Aortic smooth muscle cell (primary cell): ENCODE measurements around the gene CEP57. TPM values are rescaled to one million over a fixed set of nuclear protein-coding genes. Genes with fewer than 3 reads are reported as not detected.

Source experiments
- total RNA-seq: library from RNA; depleted of rRNA; stranded (reverse); fragments of >200 nt; gene quantifications from 2 replicates; pipeline ENCODE4 v1.2.3, GENCODE V29; 2014

Gene CEP57
- total RNA-seq, result 29.9 and 32.5 TPM in 2 replicates

DNA sequence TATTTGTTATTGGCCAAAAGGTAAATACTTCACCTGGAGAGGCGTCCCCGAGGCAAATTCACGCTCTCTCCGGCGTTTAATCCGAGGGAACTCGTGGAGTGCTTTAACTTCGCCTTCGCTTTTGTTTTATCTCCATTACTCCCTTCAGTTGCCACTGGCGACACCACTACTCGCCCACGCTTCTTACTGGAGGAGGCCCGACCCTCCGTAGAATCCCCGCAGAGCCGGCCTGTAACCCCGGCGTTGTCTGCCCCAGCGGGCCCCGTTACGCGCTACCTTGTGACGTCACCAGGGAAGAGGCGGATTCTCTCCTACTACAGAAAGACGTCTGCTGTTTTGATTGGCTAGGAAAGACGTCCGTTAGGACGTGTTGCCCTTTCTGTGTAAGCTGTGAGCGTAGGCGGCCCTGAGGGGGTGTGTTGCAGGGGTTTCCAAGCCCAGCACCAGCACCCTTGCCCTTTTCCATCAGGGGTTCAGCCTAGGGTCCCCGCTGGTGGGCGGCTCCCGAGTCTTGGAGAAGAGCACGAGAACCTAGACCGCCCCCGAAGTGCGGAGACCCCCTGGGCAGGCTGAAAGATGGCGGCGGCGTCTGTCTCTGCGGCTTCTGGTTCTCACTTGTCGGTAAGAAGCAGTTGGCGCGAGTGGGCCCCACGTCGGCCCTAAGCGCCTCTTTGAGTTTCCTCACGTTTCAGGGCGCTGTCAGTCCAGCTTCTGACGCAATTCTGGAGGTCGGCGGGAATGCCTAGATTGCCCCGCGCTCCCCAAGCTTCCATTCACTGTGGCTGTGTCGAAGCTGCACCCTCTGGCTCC lies at the start of gene CEP57:
Gene CEP57, plus strand, starts transcription at position 376 of the 810 bp plus-strand sequence. Its CDS starts 201 bp downstream, at position 577.

DNA sequence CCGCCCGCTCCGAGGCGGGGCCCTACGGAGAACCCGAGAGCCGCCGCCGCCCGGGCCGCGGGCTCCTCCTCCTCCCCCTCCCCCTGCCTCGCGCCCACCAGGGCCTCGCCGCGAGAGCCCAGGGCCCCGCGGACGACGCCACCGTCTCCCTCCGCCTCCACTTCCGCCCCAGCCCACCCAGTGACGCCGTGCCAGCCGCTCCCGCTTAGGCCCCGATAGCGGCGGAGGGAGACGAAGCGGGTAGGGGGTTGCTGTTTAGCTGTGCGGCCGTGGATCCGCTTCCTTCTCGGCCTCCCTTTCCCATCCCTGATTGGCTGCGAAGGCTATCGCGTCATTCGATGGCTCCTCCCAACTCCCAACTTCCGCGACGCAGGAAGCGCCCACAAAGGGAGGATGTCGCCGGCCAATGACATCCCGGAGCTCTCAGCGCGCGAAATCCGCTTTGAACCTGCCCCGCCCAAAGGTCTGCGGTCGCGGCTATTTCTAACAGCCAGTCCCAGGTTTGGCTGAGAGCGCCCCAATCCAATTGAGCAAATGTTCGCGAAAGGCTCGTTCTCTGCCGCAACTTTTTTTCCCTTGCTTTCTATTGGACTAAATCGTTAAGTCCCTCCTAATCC lies 684 bp upstream of the CEP57 start, which contains the start of gene FAM76B:
Gene FAM76B, minus strand, starts transcription at position 277 of the 617 bp plus-strand sequence. CDS start 304 bp downstream, outside the sequence.

Other genes starting within 250 kb of the CEP57 start
- 15.3 and 16.0 TPM in 2 replicates for gene FAM76B, start 716 bp upstream of the CEP57 start, total RNA-seq
- gene MTMR2, start 133.6 kb downstream of the CEP57 start, total RNA-seq, result 35.8 and 43.0 TPM in 2 replicates